ENCODE measurements around the gene C9orf152.

- TF ChIP-seq CTCF (IDR thresholded peaks at IDR 0.05) = no peak
- TF ChIP-seq POLR2A (IDR thresholded peaks at IDR 0.05) = no peak
Observed at GRCh38 chr9:110155751-110156150, 52.2 kb downstream of the C9orf152 start.

All from adrenal gland (tissue), 5 donors.